HG02763 (cell line): Measurements from ENCODE around the gene CLRN3.

Experiments
- ATAC-seq: cut with Tn5 transposase; IDR thresholded peaks from one replicate; pipeline ENCODE4 v1.9.1; 2021; ENCODE audit warnings: mild to moderate bottlenecking, moderate library complexity; ENCODE audit not compliant: unreplicated experiment

Gene CLRN3

DNA sequence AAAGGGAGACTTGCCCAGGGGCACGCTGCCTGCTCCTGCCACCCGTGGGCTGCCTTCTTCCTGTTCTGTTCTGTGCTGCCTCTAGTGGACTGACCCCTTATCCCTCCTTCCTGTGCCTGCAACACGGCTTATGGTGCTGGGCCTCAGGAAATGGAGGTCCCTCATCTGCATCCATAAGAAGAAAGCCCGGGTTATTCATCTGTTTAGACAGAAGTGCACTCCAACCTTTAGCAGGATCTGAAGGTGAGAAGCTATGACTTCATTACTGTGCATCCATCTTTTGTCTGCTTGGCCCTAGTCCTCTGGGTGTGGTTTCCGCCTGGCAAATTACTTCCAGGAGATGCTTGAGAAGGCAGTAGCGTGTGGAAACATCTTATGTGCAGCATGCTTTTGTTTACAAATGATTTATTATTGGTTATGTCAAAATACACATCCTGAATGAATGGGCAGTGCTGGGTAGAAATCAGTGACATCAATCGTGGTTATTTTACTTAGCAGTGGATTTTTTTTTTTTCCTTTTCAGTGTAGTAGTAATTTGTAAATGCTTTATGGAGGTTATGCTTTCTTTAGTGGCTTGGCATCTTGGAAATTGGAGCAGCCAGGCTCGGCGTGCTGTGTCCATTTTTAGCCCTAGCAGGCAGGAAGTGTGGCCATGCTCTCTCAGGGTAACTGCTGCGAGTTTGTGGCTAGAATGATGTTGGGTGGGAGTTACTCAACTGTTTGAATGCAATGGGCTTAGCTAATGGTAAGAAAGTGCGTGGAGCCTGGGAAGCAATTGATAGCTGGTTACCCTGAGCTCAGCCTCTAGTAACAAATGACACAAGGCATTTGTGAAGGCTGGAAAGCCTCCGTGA, 26.9 kb upstream of the CLRN3 start:
- ATAC-seq: no peak

DNA sequence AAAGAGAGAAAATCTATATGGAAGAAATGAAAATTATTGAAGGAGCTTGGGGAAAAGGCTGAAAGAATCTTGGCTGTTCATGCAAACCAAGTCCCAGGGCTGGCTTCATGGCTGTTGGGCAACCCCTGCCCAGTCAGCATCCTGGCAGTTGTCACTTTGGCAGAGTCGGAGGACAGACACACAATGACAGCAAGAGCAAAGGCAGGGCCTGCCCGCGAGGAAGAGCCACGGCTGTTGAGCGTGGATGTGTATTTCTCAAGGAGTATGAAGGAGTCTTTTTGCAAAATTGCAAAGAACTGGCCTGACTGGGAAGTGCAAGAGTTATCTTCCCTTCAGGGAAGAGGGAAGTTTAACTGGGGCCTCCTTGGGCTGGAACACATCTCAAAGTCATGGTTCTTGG, 25.8 kb upstream of the CLRN3 start:
- ATAC-seq: no peak

DNA sequence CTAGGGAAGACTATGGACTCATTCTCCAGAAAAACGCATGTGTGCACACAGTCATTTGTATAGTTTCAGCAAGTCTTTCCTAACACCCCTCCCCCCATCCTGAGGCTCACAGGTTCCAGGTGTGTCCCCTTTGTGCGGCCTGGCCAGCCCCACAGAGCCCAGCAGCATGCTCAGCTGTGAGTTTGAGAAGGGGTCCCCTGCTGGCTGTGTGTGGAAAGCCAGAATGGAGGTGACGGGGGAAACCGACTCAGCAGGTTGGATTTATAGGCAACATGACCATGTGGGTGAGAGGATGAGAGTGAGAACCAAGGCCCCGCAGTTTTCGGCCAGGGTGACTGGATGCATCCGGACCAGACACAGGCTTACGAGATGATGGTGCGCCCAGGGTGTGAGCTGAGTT, 24.1 kb upstream of the CLRN3 start:
- ATAC-seq: no peak

DNA sequence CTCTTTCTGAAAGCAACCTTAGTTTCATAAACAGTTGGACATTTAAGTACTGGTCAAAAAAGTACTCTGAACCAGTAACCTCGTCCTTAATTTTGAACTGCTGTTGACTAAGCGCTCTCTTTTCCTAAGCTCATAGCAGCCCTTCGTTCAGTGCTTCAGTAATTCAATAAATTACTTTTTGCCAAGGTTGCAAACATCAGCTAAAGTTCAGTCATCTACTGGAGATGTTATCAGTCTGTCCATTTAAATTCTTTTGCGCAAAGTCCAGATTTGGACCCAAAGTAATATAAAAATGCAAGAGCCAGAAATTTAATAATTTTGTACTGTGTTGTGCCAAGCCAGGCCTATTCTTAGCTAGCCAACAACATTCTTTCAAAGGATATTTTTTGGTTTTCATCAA, 22.6 kb upstream of the CLRN3 start:
- no peak for ATAC-seq

GRCh38 chr10:127913368-127913759, 20.6 kb upstream of the CLRN3 start:
- no peak for ATAC-seq

DNA sequence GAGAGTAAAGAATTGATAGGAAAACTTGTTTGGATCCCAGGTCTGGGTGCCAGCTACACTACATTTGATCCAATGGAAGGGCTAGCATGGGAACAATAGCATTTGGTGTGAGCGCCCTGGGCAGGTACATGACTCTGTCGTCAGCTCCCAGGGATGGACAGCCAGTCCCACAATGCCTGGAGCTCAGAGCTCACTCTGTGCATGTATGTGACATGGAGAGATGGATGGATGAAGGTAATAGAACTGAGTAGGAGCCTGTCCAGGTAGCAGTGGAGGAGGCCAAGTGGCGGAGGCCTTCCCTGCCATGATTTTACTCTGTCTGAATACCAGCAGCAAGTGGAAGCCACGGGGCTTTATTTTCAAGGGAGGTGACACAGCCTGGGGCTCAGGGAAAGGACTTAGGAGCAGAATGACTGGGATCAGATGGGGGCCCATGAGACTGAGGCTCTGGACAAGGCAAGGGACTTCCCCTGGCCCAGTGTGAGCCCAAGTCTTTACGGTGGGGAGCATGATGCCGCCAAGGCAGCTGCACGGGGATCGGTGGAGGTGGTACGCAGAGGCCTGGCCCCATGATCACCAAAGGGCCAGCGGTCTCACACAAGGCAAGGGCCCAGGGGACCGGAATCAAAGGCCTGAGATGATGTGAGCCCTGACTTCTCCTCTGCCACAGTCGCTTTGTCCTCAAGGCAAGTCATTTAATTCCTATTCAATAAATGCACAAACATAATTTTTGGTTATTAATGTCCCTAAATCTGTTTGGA, 20.0 kb upstream of the CLRN3 start:
- no peak for ATAC-seq

- ATAC-seq: no peak
Observed at GRCh38 chr10:127911867-127912257, 19.1 kb upstream of the CLRN3 start.

DNA sequence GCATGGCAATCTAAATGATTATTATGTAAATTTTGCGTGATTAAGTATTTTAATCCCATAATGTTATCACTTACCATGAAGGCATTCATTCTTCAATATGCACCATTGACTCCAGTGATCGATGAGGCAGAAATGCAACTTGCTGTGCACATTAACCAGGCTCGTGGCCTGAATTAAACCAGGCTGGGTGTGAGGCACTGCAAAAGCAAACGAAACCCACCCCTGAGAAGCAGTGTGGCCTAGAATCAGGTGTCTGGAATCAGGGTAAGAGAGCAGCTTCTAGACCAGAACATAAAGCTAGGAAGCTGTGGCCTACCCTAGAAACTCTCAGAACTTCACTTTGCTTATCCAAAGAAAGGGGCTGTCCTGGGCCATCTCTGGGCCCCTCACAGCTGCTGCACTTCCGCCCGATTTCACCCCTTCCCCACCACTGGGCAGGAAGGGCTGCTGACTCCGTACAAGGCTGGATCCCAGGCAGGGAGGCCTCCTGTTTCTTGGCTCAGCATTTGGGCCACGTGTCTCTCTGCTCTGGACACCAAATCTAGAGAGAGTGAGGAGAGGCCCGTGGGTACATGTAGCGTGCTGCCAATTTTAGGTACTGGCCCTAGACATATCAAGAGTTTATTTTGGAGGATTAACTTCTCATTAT, 18.6 kb upstream of the CLRN3 start:
- ATAC-seq: no peak

- no peak for ATAC-seq
Observed at GRCh38 chr10:127910464-127910770, 17.7 kb upstream of the CLRN3 start.

DNA sequence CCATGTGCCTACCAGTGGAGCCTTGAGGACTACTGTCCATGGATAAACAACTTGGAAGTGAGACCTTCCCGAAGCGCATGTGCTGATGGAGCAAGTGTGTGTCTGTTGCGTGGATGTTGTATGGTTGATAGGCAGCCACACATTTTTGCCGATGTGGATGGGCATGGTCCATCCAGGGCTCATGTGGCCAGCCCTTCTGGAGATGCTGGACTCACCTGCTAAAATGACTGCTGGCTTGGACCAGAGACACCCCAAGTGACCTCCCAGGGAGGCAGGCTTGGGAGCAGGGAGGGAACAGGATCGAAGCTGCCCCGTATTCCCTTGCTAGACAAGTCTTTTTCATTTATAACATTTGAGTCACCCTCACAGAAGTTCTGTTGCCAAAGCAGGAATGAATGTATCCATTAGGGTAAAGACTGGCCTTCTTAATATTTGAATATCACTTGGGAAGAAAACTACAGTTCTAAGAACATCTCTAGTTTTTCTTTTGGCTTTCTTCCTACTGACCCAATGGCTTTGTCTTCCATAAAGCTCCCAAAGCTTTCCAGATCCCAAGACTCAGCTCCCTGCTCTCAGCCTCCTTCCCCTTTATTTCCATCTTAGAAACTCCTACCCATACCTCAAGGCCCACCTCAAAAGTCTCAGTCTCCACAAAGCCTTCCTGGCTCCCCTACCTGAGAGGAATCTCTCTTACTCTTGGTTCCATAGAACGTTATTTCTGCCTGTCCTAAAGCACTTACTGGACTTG, 17.1 kb upstream of the CLRN3 start:
- ATAC-seq: no peak

GRCh38 chr10:127908959-127909267, 16.2 kb upstream of the CLRN3 start:
- ATAC-seq: no peak

- no peak for ATAC-seq
Observed at GRCh38 chr10:127908106-127908958, 15.6 kb upstream of the CLRN3 start.

- ATAC-seq: no peak
Observed at GRCh38 chr10:127907411-127908105, 14.8 kb upstream of the CLRN3 start.

DNA sequence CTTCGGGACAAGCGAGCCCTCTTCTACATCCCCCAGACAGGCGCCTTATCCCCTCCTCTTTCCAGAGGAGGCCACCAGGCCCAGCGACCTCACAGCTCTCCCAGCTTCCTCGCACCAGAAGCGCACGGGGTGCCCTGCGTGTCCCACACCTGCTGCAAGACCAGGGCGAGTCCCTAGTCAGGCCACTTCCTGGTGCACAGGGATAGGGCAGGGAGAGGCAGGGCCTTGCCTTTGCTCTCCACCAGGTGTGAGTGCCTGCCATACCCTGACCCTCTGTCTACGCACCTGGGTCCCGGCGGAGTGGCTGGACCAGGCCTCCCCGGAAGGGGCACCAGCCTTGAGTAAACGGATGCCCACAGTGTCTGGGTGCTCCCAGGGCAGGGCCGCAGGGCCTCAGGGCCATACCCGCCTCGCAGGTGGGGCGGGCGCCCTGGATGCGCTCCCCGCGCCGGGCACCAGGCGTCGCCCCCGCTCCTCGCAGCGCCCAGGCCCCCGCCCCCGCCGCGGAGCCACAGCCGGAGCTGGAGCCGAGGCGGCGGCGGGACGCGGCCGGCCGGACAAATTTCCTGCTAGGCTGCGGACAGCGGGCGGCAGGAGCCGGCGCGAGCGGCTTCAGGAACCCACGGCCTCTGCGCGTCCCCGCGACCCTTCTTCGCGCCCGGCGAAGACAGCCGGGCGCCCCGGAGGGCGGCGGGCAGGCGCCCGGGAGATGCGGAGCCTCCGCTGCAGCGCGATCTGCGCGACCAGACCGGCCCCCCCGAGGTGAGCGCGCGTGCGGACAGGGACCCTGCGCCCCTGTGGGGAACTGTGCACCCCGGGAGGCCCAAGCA, 14.0 kb upstream of the CLRN3 start, which contains the start of gene PTPRE:
Gene PTPRE, plus strand, starts transcription at position 556 of the 830 bp plus-strand sequence. CDS start 133,779 bp downstream, outside the sequence.
- peak; percentile 82 for ATAC-seq

DNA sequence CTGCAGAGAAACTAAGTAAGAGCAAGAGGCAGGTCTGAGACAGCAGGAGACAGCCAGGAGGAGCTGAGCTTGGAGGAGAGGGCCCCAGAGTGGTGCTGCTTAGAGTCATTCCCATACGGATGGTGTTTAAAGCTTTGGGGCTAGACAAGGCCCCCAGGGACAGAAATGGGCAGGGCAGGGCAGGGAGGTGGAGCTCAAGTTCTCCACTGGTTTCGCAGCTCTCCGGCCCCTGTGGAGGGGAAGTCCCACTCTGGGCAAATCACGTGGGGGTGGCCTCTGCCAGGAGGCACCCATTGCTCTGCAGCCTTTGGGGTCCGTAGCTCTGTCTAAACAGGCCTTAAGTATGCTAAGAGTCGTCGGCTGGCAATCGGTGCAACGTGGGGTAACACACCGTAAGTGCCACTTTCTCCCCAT, 13.1 kb upstream of the CLRN3 start:
- no peak for ATAC-seq

DNA sequence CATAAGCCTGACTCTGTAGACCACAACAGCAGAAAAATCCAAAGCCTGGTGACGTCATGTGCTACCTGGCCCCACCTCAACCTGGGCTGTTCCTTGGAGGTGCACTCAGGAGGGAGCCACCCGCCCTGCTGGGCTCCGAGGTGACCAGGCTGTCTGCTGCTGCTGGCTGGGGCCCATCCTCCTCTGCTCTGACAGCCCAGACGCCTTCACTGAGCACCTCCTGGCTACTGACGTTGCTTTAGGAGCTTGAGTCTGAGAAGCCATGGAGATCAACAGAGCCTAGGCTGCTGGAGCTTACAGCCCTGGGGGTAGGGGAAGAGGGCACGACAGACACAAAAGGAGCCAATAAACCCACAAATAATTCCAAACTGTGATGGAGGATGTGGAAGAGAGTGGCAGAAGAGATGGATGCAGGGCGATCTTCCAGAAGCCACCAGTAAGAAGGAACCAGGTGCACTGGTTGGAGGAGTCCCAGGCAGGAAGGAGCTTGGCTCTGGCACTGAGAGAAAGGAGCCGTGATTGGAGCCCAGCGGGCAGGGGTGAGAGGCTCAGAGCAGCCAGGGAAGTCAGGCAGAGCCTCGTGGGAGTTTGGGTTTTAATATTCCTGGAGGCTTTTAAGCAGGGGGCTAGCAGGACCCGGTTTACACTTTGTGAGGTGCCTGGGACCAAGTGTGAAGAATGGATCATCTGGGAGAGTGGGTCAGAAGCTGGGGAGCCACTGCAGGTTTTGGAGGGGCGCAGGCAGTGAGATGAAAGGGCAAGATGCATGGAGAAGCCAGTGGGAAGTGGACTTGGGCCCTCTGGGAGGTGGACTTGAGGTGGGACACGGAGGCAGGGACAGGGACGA, 12.5 kb upstream of the CLRN3 start:
- ATAC-seq: no peak

DNA sequence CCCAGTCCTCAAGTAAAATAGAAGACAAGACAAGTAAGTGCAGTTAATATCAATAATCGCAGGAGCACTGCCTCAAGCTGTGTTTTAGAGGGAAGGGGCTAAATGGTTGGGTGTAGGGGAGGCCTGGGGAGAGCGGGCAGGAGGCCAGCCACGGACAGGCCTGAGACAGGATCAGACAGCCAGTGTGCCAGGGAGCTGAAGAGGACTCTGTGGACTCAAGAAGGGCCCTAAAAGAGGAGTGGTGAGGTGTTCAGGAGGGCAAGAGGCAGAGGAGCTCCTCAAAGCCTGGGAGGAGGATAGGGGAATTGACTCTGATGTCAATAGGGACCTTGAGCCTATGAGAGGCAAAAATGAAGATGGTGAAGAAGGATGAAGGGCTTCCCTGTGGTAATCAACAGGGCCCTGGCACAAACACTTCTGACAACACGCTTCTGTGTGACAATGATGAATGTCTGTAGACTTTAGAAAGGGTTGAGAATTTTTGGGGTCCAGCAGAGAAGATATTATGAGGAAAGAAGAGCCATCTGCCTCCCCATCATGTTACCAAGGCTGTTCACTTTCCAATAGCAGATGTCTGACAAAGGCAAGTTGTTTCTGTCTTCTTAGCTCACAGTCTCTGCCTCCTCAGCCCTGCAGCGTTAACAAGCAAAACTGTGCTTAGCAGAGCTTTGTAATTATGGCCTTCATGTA, 11.7 kb upstream of the CLRN3 start:
- no peak for ATAC-seq
